DOHH2 (cell line): ENCODE measurements around the gene SAG.

ENCODE experiments used
- H3F3A ChIP-seq: fragments of 200-600 bp; sonication (generic), shearing (Covaris generic); 2 replicates; pipeline ENCODE4 v1.6.0; 2016; ENCODE audit warnings: antibody characterized with exemption, mild to moderate bottlenecking; ENCODE audit not compliant: control insufficient read depth, insufficient read depth
- H3K27ac ChIP-seq: fragments of 200-600 bp; sonication (generic); 2 replicates; pipeline ENCODE4 v1.5.1; 2014; ENCODE audit warnings: low read depth, mild to moderate bottlenecking, low read length, moderate library complexity
- H3K27me3 ChIP-seq: fragments of 200-600 bp; sonication (generic); 2 replicates; pipeline ENCODE4 v1.6.1; 2014; ENCODE audit warnings: mild to moderate bottlenecking, low read length, mixed read lengths; ENCODE audit not compliant: control insufficient read depth
- H3K36me3 ChIP-seq: fragments of 200-600 bp; sonication (generic); 2 replicates; pipeline ENCODE4 v1.6.1; 2014; ENCODE audit warnings: mild to moderate bottlenecking, low read length, moderate library complexity, mixed read lengths; ENCODE audit not compliant: control insufficient read depth
- H3K4me1 ChIP-seq: fragments of 200-600 bp; sonication (generic); 2 replicates; pipeline ENCODE4 v1.6.1; 2014; ENCODE audit warnings: mild to moderate bottlenecking, low read length, mixed read lengths; ENCODE audit not compliant: control insufficient read depth
- H3K4me2 ChIP-seq: fragments of 200-600 bp; sonication (generic); 2 replicates; pipeline ENCODE4 v1.6.0; 2014; ENCODE audit warnings: mild to moderate bottlenecking, low read length, moderate library complexity
- H3K4me3 ChIP-seq: fragments of 200-600 bp; sonication (generic); 2 replicates; pipeline ENCODE4 v1.5.1; 2014; ENCODE audit warnings: mild to moderate bottlenecking, low read length, mixed read lengths
- H3K79me2 ChIP-seq: fragments of 200-600 bp; sonication (generic); 2 replicates; pipeline ENCODE4 v1.6.1; 2014; ENCODE audit warnings: mild to moderate bottlenecking, low read length, mixed read lengths; ENCODE audit not compliant: control insufficient read depth
- H3K9me2 ChIP-seq: fragments of 200-600 bp; sonication (generic); replicated peaks from 2 replicates; pipeline ENCODE4 v1.6.1; 2014; ENCODE audit warnings: mild to moderate bottlenecking, low read length, mixed read lengths; ENCODE audit not compliant: control insufficient read depth
- H3K9me3 ChIP-seq: fragments of 200-600 bp; sonication (generic); 2 replicates; pipeline ENCODE4 v1.6.1; 2014; ENCODE audit warnings: antibody characterized with exemption, low read length, mixed read lengths; ENCODE audit not compliant: control insufficient read depth, insufficient read depth
- H4K20me1 ChIP-seq: fragments of 200-600 bp; sonication (generic); 2 replicates; pipeline ENCODE4 v1.6.0; 2014; ENCODE audit warnings: low read depth, mild to moderate bottlenecking, antibody characterized with exemption, low read length, moderate library complexity; ENCODE audit not compliant: control insufficient read depth, insufficient read depth
- CTCF ChIP-seq: fragments of 200-600 bp; sonication (generic); IDR thresholded peaks from one replicate; pipeline ENCODE4 v1.5.1; 2014; ENCODE audit warnings: antibody characterized with exemption, mild to moderate bottlenecking, low read depth, low read length; ENCODE audit not compliant: poor library complexity, severe bottlenecking
- EZH2phosphoT487 ChIP-seq: fragments of 200-600 bp; sonication (generic); IDR thresholded peaks from 2 replicates; pipeline ENCODE4 v1.6.1; 2017; ENCODE audit warnings: borderline replicate concordance, mild to moderate bottlenecking, antibody characterized with exemption, low read length, moderate library complexity, mixed read lengths

The SAG gene

GRCh38 chr2:233353769-233354499 lies 46.3 kb downstream of the SAG start, which contains the start of gene DGKD:
DGKD (plus strand) TSS chr2:233354494; CDS start chr2:233354519, 25 bp downstream.
- TF ChIP-seq EZH2phosphoT487 (no peak), CTCF (peak; percentile 13)
- Histone ChIP-seq H3K9me2 (no peaks in the 10 kb centered on the region), H3K4me2 (peak within 1 kb of the TSS; percentile 83), H3K36me3 (peaks cover 36% of the 10 kb centered on the region), H3K27ac (peak within 1 kb of the TSS; percentile 91), H3K79me2 (peaks cover 42% of the 10 kb centered on the region), H3K27me3 (peaks cover 22% of the 10 kb centered on the region), H3K4me3 (peak within 1 kb of the TSS; percentile 96), H4K20me1 (peaks cover 12% of the 10 kb centered on the region; the same call in 1 of the 2 replicates), H3K4me1 (peaks cover 81% of the 10 kb centered on the region), H3F3A (peaks cover 13% of the 10 kb centered on the region), H3K9me3 (no peaks in the 10 kb centered on the region)

DNA sequence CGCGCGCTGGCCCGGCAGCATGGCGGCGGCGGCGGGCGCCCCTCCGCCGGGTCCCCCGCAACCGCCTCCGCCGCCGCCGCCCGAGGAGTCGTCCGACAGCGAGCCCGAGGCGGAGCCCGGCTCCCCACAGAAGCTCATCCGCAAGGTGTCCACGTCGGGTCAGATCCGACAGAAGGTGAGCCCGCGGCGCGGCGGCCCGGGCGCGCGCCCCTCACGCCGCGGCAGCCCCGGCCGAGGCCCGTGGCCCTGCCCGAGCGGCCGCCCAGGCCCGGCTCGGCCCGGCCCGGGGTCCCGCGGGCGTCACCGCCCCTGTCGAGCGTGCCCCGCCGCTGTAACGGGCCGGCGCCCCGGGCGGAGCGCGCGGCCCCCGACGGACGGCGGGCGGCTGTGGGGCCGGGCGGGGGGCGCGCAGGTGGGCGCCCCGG lies 46.9 kb downstream of the SAG start:
- H3K4me1 ChIP-seq = peaks cover 81% of the 10 kb centered on the region
- TF ChIP-seq CTCF (no peak), EZH2phosphoT487 (no peak)
- no peaks in the 10 kb centered on the region for H3K9me3 ChIP-seq
- peak overlapping the region; percentile 96 for H3K4me3 ChIP-seq
- H3K9me2 ChIP-seq = no peaks in the 10 kb centered on the region
- H3K36me3 ChIP-seq = peaks cover 39% of the 10 kb centered on the region
- H4K20me1 ChIP-seq = peaks cover 12% of the 10 kb centered on the region; the same call in 1 of the 2 replicates
- H3K27me3 ChIP-seq = peaks cover 21% of the 10 kb centered on the region
- H3K27ac ChIP-seq = no peak overlapping the region
- H3F3A ChIP-seq = peaks cover 13% of the 10 kb centered on the region
- peak overlapping the region; percentile 75; the same call in 1 of the 2 replicates for H3K4me2 ChIP-seq
- peaks cover 48% of the 10 kb centered on the region for H3K79me2 ChIP-seq

GRCh38 chr2:233354971-233355574 lies 47.5 kb downstream of the SAG start:
- Histone ChIP-seq H3K4me1 (peaks cover 80% of the 10 kb centered on the region), H3K27ac (peak overlapping the region; percentile 56; the same call in 1 of the 2 replicates)

More at GRCh38 chr2:233354971-233355574, 47.5 kb downstream of the SAG start:
- peaks cover 21% of the 10 kb centered on the region for H3K27me3 ChIP-seq
- peaks cover 12% of the 10 kb centered on the region; the same call in 1 of the 2 replicates for H4K20me1 ChIP-seq
- TF ChIP-seq CTCF = no peak
- no peak; the same call in 1 of the 2 replicates for TF ChIP-seq EZH2phosphoT487
- H3K36me3 ChIP-seq = peaks cover 42% of the 10 kb centered on the region
- no peaks in the 10 kb centered on the region for H3K9me2 ChIP-seq
- H3F3A ChIP-seq = peaks cover 13% of the 10 kb centered on the region
- H3K9me3 ChIP-seq = no peaks in the 10 kb centered on the region
- H3K4me2 ChIP-seq = peak overlapping the region; percentile 75
- H3K4me3 ChIP-seq = peak overlapping the region; percentile 96
- peaks cover 53% of the 10 kb centered on the region for H3K79me2 ChIP-seq
